Measurements from ENCODE around the gene GRID1.

Gene GRID1

GRCh38 chr10:86169066-86169465 lies 197.5 kb downstream of the GRID1 start:
- DNase-seq (ENCODE audit: low read depth in 2 of 2), result no peak

GRCh38 chr10:86168256-86168655 lies 198.3 kb downstream of the GRID1 start:
- DNase-seq (ENCODE audit: low read depth in 2 of 2), result no peak

- no peak for DNase-seq (ENCODE audit: low read depth in 2 of 2)
Observed at GRCh38 chr10:86167762-86168128, 198.8 kb downstream of the GRID1 start.

- DNase-seq (ENCODE audit: low read depth in 2 of 2), result no peak
Observed at GRCh38 chr10:86167121-86167761, 199.4 kb downstream of the GRID1 start.

GRCh38 chr10:86165666-86166065 lies 200.9 kb downstream of the GRID1 start:
- no peak for DNase-seq (ENCODE audit: low read depth in 2 of 2)

GRCh38 chr10:86164960-86165630 lies 201.5 kb downstream of the GRID1 start:
- no peak for DNase-seq (ENCODE audit: low read depth in 2 of 2)

GRCh38 chr10:86164174-86164774 lies 202.3 kb downstream of the GRID1 start:
- no peak for DNase-seq (ENCODE audit: low read depth in 2 of 2)

GRCh38 chr10:86163522-86164173 lies 202.9 kb downstream of the GRID1 start:
- no peak for DNase-seq (ENCODE audit: low read depth in 2 of 2)

- no peak for DNase-seq (ENCODE audit: low read depth in 2 of 2)
Observed at GRCh38 chr10:86162696-86163400, 203.7 kb downstream of the GRID1 start.

- DNase-seq (ENCODE audit: low read depth in 2 of 2), result no peak
Observed at GRCh38 chr10:86162036-86162435, 204.6 kb downstream of the GRID1 start.

GRCh38 chr10:86160890-86161585 lies 205.6 kb downstream of the GRID1 start:
- no peak for DNase-seq (ENCODE audit: low read depth in 2 of 2)

- no peak for DNase-seq (ENCODE audit: low read depth in 2 of 2)
Observed at GRCh38 chr10:86159797-86160196, 206.8 kb downstream of the GRID1 start.

GRCh38 chr10:86155054-86155921 lies 211.3 kb downstream of the GRID1 start:
- DNase-seq (ENCODE audit: low read depth in 2 of 2), result no peak

GRCh38 chr10:86153751-86154150 lies 212.8 kb downstream of the GRID1 start:
- DNase-seq (ENCODE audit: low read depth in 2 of 2), result no peak

- DNase-seq (ENCODE audit: low read depth in 2 of 2), result no peak
Observed at GRCh38 chr10:86152911-86153310, 213.7 kb downstream of the GRID1 start.

- no peak for DNase-seq (ENCODE audit: low read depth in 2 of 2)
Observed at GRCh38 chr10:86152354-86152753, 214.2 kb downstream of the GRID1 start.

GRCh38 chr10:86151613-86152012 lies 215.0 kb downstream of the GRID1 start:
- DNase-seq (ENCODE audit: low read depth in 2 of 2), result no peak

- no peak for DNase-seq (ENCODE audit: low read depth in 2 of 2)
Observed at GRCh38 chr10:86149257-86149656, 217.3 kb downstream of the GRID1 start.

GRCh38 chr10:86148117-86148516 lies 218.5 kb downstream of the GRID1 start:
- DNase-seq (ENCODE audit: low read depth in 2 of 2), result no peak

- DNase-seq (ENCODE audit: low read depth in 2 of 2), result no peak
Observed at GRCh38 chr10:86144301-86144700, 222.3 kb downstream of the GRID1 start.

GRCh38 chr10:86141896-86142295 lies 224.7 kb downstream of the GRID1 start:
- DNase-seq (ENCODE audit: low read depth in 2 of 2), result no peak

Measured in activated CD8-positive, alpha-beta memory T cell treated with anti-CD3 and anti-CD28 coated beads for 4 hours (primary cell).